ENCODE results near the gene ESRP2.

The ESRP2 gene

DNA sequence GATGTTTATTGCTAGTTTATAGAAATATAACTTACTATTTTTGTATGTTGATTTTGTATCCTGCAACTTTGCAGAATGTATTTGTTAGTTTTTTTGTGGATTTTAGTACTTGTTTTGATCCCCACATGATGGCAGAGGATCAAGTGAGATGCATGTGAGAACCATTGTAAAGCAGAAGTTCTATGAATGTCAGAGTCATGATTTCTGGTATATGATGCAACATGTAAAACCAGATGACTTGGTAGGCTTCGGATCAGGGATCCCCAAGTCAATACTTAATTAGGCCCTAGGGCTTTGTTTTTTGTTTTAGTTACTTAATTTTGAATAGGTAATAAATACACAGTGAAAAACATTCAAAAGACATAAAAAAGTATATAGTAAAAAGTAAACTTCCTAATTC, 45.8 kb downstream of the ESRP2 start:
- TF ChIP-seq, protein P1, sequence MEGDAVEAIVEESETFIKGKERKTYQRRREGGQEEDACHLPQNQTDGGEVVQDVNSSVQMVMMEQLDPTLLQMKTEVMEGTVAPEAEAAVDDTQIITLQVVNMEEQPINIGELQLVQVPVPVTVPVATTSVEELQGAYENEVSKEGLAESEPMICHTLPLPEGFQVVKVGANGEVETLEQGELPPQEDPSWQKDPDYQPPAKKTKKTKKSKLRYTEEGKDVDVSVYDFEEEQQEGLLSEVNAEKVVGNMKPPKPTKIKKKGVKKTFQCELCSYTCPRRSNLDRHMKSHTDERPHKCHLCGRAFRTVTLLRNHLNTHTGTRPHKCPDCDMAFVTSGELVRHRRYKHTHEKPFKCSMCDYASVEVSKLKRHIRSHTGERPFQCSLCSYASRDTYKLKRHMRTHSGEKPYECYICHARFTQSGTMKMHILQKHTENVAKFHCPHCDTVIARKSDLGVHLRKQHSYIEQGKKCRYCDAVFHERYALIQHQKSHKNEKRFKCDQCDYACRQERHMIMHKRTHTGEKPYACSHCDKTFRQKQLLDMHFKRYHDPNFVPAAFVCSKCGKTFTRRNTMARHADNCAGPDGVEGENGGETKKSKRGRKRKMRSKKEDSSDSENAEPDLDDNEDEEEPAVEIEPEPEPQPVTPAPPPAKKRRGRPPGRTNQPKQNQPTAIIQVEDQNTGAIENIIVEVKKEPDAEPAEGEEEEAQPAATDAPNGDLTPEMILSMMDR (IDR thresholded peaks at IDR 0.05; ENCODE audit: extremely low read depth, missing control alignments): no peak
- DNase-seq (ENCODE audit: low spot score): no peak

DNA sequence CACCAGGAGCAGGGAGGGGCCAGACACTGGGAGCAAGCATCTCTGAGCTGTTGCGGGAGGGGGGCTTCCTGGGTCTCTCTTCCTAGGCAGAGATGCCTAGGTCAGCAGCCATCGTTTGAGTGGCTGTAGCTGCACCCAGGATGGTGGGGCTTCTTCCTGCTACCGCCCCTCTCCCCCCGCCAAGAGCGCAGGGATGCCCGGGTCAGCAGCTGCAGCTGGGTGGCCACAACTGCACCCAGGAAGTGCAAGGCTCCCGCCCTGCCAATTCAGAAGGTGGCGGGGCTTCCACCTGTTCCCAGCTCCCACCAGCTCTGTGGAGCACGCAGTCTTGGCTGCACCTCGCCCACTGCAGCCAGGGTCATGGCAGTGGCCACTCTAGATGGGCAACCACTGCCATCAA, 47.8 kb downstream of the ESRP2 start:
- no peak for DNase-seq (ENCODE audit: low spot score)
- TF ChIP-seq, protein P1 (IDR thresholded peaks at IDR 0.05; ENCODE audit: extremely low read depth, missing control alignments): no peak

DNA sequence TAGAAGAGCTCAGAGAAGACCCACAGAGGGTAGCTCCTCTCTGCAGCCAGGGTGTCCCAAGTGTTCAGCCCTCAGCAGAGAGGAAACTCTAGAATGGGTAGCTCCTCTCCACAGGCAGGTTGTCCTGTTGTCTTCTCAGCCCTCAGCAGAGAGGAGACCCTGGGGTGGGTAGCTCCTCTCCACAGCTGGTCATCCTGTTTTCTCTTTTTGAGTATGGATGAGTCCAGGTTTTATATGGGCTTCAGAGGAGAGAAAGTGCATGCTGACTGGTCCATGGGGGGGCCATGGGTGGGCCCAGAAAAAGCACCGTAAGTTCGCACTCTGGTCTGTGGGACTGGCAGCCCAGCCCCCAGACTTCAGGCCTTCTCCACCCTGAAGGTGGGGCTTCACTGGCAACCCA, 48.4 kb downstream of the ESRP2 start:
- DNase-seq (ENCODE audit: low spot score): no peak
- TF ChIP-seq, protein P1 (IDR thresholded peaks at IDR 0.05; ENCODE audit: extremely low read depth, missing control alignments): no peak

DNA sequence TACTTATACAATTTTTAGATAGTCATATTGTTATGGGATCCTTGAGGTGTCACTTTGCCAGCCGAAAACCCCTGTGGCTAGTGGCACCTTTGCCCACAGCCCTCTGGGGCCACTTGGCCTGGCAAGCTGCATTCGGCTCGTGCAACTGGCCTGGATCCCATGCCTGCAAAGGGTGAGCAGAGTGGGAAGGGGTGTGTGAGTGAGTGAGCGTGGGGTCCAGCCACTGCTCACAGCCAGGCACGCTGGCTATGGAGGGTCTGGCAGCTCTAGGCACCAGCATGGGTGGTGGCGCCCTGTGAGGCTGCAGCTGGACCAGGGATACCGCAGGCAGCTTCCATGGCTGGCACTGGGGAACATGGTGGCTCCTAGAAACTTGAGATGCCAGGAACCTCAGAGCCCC, 49.0 kb downstream of the ESRP2 start:
- TF ChIP-seq, protein P1 (IDR thresholded peaks at IDR 0.05; ENCODE audit: extremely low read depth, missing control alignments): no peak
- no peak for DNase-seq (ENCODE audit: low spot score)

DNA sequence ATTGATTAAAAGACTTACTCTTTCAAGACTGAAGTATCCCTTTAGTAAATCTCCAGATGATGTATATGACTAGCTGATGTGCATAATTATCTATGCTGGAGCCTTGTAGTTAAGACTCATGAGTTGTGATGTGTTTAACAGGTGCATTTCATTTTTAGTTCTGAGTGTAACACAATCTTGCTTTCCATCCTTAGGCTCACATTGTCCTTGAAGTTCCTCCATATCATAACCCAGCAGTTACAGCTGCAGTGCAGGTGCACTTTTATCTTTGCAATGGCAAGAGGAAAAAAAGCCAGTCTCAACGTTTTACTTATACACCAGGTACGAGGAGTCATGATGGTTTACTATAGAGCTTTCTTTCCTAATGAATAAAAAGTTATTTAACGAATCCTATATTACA, 52.9 kb downstream of the ESRP2 start:
- DNase-seq (ENCODE audit: low spot score): no peak
- TF ChIP-seq, protein P1 (IDR thresholded peaks at IDR 0.05; ENCODE audit: extremely low read depth, missing control alignments): no peak

DNA sequence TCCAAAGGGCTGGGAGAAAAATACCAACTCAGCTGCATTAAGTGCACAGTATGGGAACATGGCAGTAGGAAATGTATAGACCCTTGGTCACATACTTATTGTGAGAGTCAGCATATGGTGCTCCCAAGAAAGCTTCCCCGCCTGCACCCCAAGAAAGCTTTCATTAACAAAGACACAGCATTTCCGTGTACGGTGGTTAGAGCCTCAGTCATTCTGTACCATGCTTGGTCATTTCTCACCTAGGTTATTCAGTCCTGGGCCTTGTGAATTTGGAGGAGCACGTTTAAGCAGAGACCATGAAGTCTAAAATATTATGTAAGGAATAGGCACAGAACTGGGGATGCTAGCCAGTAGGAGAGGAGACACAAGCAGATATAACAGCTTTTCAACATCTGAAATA, 56.1 kb downstream of the ESRP2 start:
- DNase-seq (ENCODE audit: low spot score): no peak
- TF ChIP-seq, protein P1 (IDR thresholded peaks at IDR 0.05; ENCODE audit: extremely low read depth, missing control alignments): no peak

DNA sequence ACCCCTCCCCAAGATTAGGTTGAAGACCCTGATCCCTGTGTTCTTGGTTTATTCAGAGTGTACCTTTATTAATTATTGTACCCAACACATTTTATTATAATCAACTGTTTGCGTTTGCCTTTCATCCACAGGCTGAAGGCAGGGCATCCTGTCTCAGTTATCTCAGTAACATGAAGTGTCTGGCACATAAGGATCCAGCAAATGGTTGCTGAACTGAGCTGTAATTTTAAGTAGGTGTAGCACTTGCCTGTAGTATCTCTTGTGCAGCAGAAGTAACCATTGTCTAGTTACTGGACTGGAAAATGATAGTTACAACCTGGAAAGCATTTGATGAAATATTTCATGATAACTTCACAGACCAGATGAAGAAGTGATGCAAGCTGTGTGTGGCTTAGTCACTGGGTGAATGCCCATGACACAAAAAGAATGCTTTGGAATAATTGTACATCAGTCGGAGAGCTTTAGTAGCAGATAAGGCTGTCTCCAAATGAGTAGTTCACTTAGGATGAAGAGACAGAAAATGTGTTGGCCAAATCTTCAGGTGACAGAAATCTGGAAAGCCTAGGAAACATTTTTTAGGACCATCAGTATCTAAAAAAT, 56.6 kb downstream of the ESRP2 start:
- TF ChIP-seq, protein P1 (IDR thresholded peaks at IDR 0.05; ENCODE audit: extremely low read depth, missing control alignments): no peak
- no peak for DNase-seq (ENCODE audit: low spot score)

Data from GM20000 (cell line).